ENCODE data around the gene IQGAP2. TPM values are rescaled to one million over a fixed set of nuclear protein-coding genes. Genes with fewer than 3 reads are reported as not detected.

IQGAP2 gene
- total and polyA plus RNA-seq, 3 experiments from 2014 or later: 51.4 to 70.5 (median 62.5) TPM

- Histone ChIP-seq H3K4me1 (ENCODE audit: insufficient read depth, low read length) (peaks cover 29% of the 10 kb centered on the region), H3K4me3 (ENCODE audit: low read length) (no peak overlapping the region), H3K9me3 (ENCODE audit: low read length) (no peaks in the 10 kb centered on the region), H3K27ac (ENCODE audit: low read depth, low read length) (no peak overlapping the region), H3K27me3 (ENCODE audit: insufficient read depth, low read length, poor library complexity, severe bottlenecking) (no peaks in the 10 kb centered on the region), H3K36me3 (ENCODE audit: insufficient read depth, low read length) (no peaks in the 10 kb centered on the region)
- Mint-ChIP-seq H3K27me3 (no peaks in the 10 kb centered on the region), H3K9me3 (no peaks in the 10 kb centered on the region), H3K4me3 (no peak overlapping the region), H3K36me3 (peaks cover 0 to 2% (median 0%) of the 10 kb centered on the region in 3 donors), H3K4me1 (peaks cover 47 to 61% (median 59%) of the 10 kb centered on the region in 3 donors), H3K27ac (no peak overlapping the region)
- no peak for DNase-seq
- CTCF ChIA-PET: interaction anchor here (0.9 to 1.4 kb wide), 5 partner anchors 9 to 168 kb away, joined by 3 to 11 read pairs (median 3); partner anchors contain the start of gene IQGAP2
- POLR2A ChIA-PET: interaction anchor here (1.0 kb wide), 1 partner anchor 24 kb away, joined by 4 read pairs; the partner anchor contains the start of gene IQGAP2
Observed at GRCh38 chr5:76379855-76380254, 23.2 kb upstream of the IQGAP2 start.

GRCh38 chr5:76380346-76381066, 22.6 kb upstream of the IQGAP2 start:
- no peak for DNase-seq
- H3K27me3 Mint-ChIP-seq: no peaks in the 10 kb centered on the region

GRCh38 chr5:76383126-76383832, 19.8 kb upstream of the IQGAP2 start:
- no peaks in the 10 kb centered on the region for H3K27me3 Mint-ChIP-seq
- Histone ChIP-seq H3K27ac (ENCODE audit: low read depth, low read length) (no peak overlapping the region), H3K27me3 (ENCODE audit: insufficient read depth, low read length, poor library complexity, severe bottlenecking) (no peaks in the 10 kb centered on the region), H3K4me3 (ENCODE audit: low read length) (no peak overlapping the region), H3K4me1 (ENCODE audit: insufficient read depth, low read length) (peaks cover 35% of the 10 kb centered on the region), H3K9me3 (ENCODE audit: low read length) (no peaks in the 10 kb centered on the region), H3K36me3 (ENCODE audit: insufficient read depth, low read length) (no peaks in the 10 kb centered on the region)
- peaks cover 54 to 77% (median 68%) of the 10 kb centered on the region in 3 donors for H3K4me1 Mint-ChIP-seq
- no peak for DNase-seq
- ChIA-PET POLR2A (interaction anchor here (1.6 kb wide), 1 partner anchor 20 kb away, joined by 6 read pairs; the partner anchor contains the start of gene IQGAP2), CTCF (interaction anchor here (0.5 to 1.4 kb wide), 5 partner anchors 9 to 27 kb away, joined by 3 to 5 read pairs (median 3); no protein-coding TSS in a partner anchor)
- H3K9me3 Mint-ChIP-seq: no peaks in the 10 kb centered on the region
- peak overlapping the region in 7 of 8 donors; percentile 21 to 85 (median 69) for H3K27ac Mint-ChIP-seq
- H3K4me3 Mint-ChIP-seq: peak overlapping the region in 3 of 7 donors; percentile 5 to 15 (median 10)
- H3K36me3 Mint-ChIP-seq: no peaks in the 10 kb centered on the region

More at GRCh38 chr5:76380346-76381066, 22.6 kb upstream of the IQGAP2 start:
- H3K4me1 ChIP-seq (ENCODE audit: insufficient read depth, low read length): peaks cover 35% of the 10 kb centered on the region
- no peaks in the 10 kb centered on the region for H3K27me3 ChIP-seq (ENCODE audit: insufficient read depth, low read length, poor library complexity, severe bottlenecking)
- no peak overlapping the region for H3K4me3 ChIP-seq (ENCODE audit: low read length)
- Mint-ChIP-seq H3K9me3 (no peaks in the 10 kb centered on the region), H3K4me1 (peaks cover 52 to 67% (median 65%) of the 10 kb centered on the region in 3 donors), H3K4me3 (no peak overlapping the region), H3K27ac (peak overlapping the region in 5 of 8 donors; percentile 5 to 81 (median 30)), H3K36me3 (peaks cover 0 to 2% (median 0%) of the 10 kb centered on the region in 3 donors)
- H3K36me3 ChIP-seq (ENCODE audit: insufficient read depth, low read length): no peaks in the 10 kb centered on the region
- ChIA-PET POLR2A (no interaction called here), CTCF (interaction anchor here (1.2 to 1.4 kb wide), 2 partner anchors 9 to 22 kb away, joined by 3 to 11 read pairs; partner anchors contain the start of gene IQGAP2)
- no peak overlapping the region for H3K27ac ChIP-seq (ENCODE audit: low read depth, low read length)
- no peaks in the 10 kb centered on the region for H3K9me3 ChIP-seq (ENCODE audit: low read length)

- peaks cover 32% of the 10 kb centered on the region for H3K4me1 ChIP-seq (ENCODE audit: insufficient read depth, low read length)
- Mint-ChIP-seq H3K4me1 (peaks cover 46 to 73% (median 66%) of the 10 kb centered on the region in 3 donors), H3K27me3 (peaks cover 0 to 1% of the 10 kb centered on the region in 2 donors), H3K4me3 (peak overlapping the region in 6 of 7 donors; percentile 8 to 75 (median 46)), H3K36me3 (no peaks in the 10 kb centered on the region), H3K27ac (peak overlapping the region in 6 of 8 donors; percentile 51 to 88 (median 70)), H3K9me3 (no peaks in the 10 kb centered on the region)
- H3K27me3 ChIP-seq (ENCODE audit: insufficient read depth, low read length, poor library complexity, severe bottlenecking): no peaks in the 10 kb centered on the region
- ChIA-PET CTCF (interaction anchor here (1.2 to 1.4 kb wide), 3 partner anchors 10 to 241 kb away, joined by 3 to 4 read pairs (median 3); no protein-coding TSS in a partner anchor), POLR2A (interaction anchor here (0.5 to 1.6 kb wide), 4 partner anchors 19 to 197 kb away, joined by 3 to 11 read pairs (median 5); partner anchors contain the start of gene IQGAP2)
- no peak for DNase-seq
- no peak overlapping the region for H3K4me3 ChIP-seq (ENCODE audit: low read length)
- H3K9me3 ChIP-seq (ENCODE audit: low read length): no peaks in the 10 kb centered on the region
- H3K36me3 ChIP-seq (ENCODE audit: insufficient read depth, low read length): no peaks in the 10 kb centered on the region
- H3K27ac ChIP-seq (ENCODE audit: low read depth, low read length): no peak overlapping the region
Observed at GRCh38 chr5:76384189-76384588, 18.9 kb upstream of the IQGAP2 start.

- ChIA-PET CTCF (interaction anchor here (1.2 to 1.4 kb wide), 3 partner anchors 11 to 241 kb away, joined by 3 to 4 read pairs (median 3); no protein-coding TSS in a partner anchor), POLR2A (interaction anchor here (0.5 to 1.6 kb wide), 4 partner anchors 19 to 196 kb away, joined by 3 to 11 read pairs (median 5); partner anchors contain the start of gene IQGAP2)
- H3K4me1 ChIP-seq (ENCODE audit: insufficient read depth, low read length): peaks cover 27% of the 10 kb centered on the region
- H3K27ac ChIP-seq (ENCODE audit: low read depth, low read length): no peak overlapping the region
- DNase-seq: peak in 2 of 5 donors; percentile 45 to 66
- Mint-ChIP-seq H3K27me3 (peaks cover 0 to 1% of the 10 kb centered on the region in 2 donors), H3K4me3 (peak overlapping the region in 6 of 7 donors; percentile 0 to 66 (median 31)), H3K9me3 (no peaks in the 10 kb centered on the region), H3K36me3 (no peaks in the 10 kb centered on the region), H3K27ac (peak overlapping the region in 4 of 8 donors; percentile 70 to 88 (median 82)), H3K4me1 (peaks cover 41 to 69% (median 63%) of the 10 kb centered on the region in 3 donors)
- no peaks in the 10 kb centered on the region for H3K36me3 ChIP-seq (ENCODE audit: insufficient read depth, low read length)
- H3K4me3 ChIP-seq (ENCODE audit: low read length): no peak overlapping the region
- no peaks in the 10 kb centered on the region for H3K27me3 ChIP-seq (ENCODE audit: insufficient read depth, low read length, poor library complexity, severe bottlenecking)
- H3K9me3 ChIP-seq (ENCODE audit: low read length): no peaks in the 10 kb centered on the region
Observed at GRCh38 chr5:76384705-76385104, 18.4 kb upstream of the IQGAP2 start.

- H3K27ac Mint-ChIP-seq: peak overlapping the region in 2 of 8 donors; percentile 70 to 81
Observed at GRCh38 chr5:76385540-76385939, 17.5 kb upstream of the IQGAP2 start.

GRCh38 chr5:76386360-76386759, 16.7 kb upstream of the IQGAP2 start:
- no peak for DNase-seq
- Histone ChIP-seq H3K9me3 (ENCODE audit: low read length) (no peaks in the 10 kb centered on the region), H3K4me1 (ENCODE audit: insufficient read depth, low read length) (peaks cover 41% of the 10 kb centered on the region), H3K4me3 (ENCODE audit: low read length) (no peak overlapping the region), H3K27me3 (ENCODE audit: insufficient read depth, low read length, poor library complexity, severe bottlenecking) (no peaks in the 10 kb centered on the region), H3K27ac (ENCODE audit: low read depth, low read length) (no peak overlapping the region), H3K36me3 (ENCODE audit: insufficient read depth, low read length) (no peaks in the 10 kb centered on the region)
- Mint-ChIP-seq H3K36me3 (no peaks in the 10 kb centered on the region), H3K4me1 (peaks cover 48 to 72% (median 68%) of the 10 kb centered on the region in 3 donors), H3K9me3 (no peaks in the 10 kb centered on the region), H3K4me3 (no peak overlapping the region), H3K27ac (peak overlapping the region in 2 of 8 donors; percentile 61 to 70), H3K27me3 (peaks cover 0 to 1% of the 10 kb centered on the region in 2 donors)
- POLR2A ChIA-PET: interaction anchor here (0.7 to 1.0 kb wide), 2 partner anchors 18 to 328 kb away, joined by 4 read pairs; no protein-coding TSS in a partner anchor
- CTCF ChIA-PET: interaction anchor here (0.6 to 1.6 kb wide), 3 partner anchors 8 to 48 kb away, joined by 3 to 4 read pairs (median 3); no protein-coding TSS in a partner anchor

More at GRCh38 chr5:76385540-76385939, 17.5 kb upstream of the IQGAP2 start:
- no peak overlapping the region for H3K4me3 Mint-ChIP-seq
- H3K36me3 Mint-ChIP-seq: no peaks in the 10 kb centered on the region
- POLR2A ChIA-PET: interaction anchor here (0.7 to 1.0 kb wide), 2 partner anchors 19 to 329 kb away, joined by 4 read pairs; no protein-coding TSS in a partner anchor
- no peaks in the 10 kb centered on the region for H3K27me3 ChIP-seq (ENCODE audit: insufficient read depth, low read length, poor library complexity, severe bottlenecking)
- no peaks in the 10 kb centered on the region for H3K36me3 ChIP-seq (ENCODE audit: insufficient read depth, low read length)
- H3K9me3 Mint-ChIP-seq: no peaks in the 10 kb centered on the region
- H3K9me3 ChIP-seq (ENCODE audit: low read length): no peaks in the 10 kb centered on the region
- CTCF ChIA-PET: interaction anchor here (1.1 to 1.6 kb wide), 2 partner anchors 9 to 17 kb away, joined by 3 to 4 read pairs; no protein-coding TSS in a partner anchor
- H3K4me1 ChIP-seq (ENCODE audit: insufficient read depth, low read length): peaks cover 33% of the 10 kb centered on the region
- H3K4me1 Mint-ChIP-seq: peaks cover 45 to 69% (median 65%) of the 10 kb centered on the region in 3 donors
- no peak overlapping the region for H3K4me3 ChIP-seq (ENCODE audit: low read length)
- DNase-seq: no peak
- H3K27ac ChIP-seq (ENCODE audit: low read depth, low read length): no peak overlapping the region
- peaks cover 0 to 1% of the 10 kb centered on the region in 2 donors for H3K27me3 Mint-ChIP-seq
